GM18526 (cell line): ENCODE data around the gene PHF10.

ENCODE experiments used
- POLR2A ChIP-seq: IDR thresholded peaks from 3 replicates; pipeline ENCODE4 v1.6.1; 2011; ENCODE audit not compliant: insufficient read length; ENCODE audit errors: extremely low read depth

Gene PHF10

GRCh38 chr6:169701954-169702839 is 22.1 kb downstream of the PHF10 start, which contains the start of the genes C6orf120 and WDR27:
Gene C6orf120, plus strand, starts transcription at chr6:169702126. Its CDS starts 334 bp downstream, at chr6:169702460.
Gene WDR27, minus strand, starts transcription at chr6:169702029. Its CDS starts 13,024 bp downstream, at chr6:169689005.
- peak; percentile 81 for TF ChIP-seq POLR2A

- TF ChIP-seq POLR2A: no peak
Observed at GRCh38 chr6:169701311-169701953, 22.9 kb downstream of the PHF10 start.

GRCh38 chr6:169700296-169700695 is 24.0 kb downstream of the PHF10 start:
- no peak for TF ChIP-seq POLR2A

DNA sequence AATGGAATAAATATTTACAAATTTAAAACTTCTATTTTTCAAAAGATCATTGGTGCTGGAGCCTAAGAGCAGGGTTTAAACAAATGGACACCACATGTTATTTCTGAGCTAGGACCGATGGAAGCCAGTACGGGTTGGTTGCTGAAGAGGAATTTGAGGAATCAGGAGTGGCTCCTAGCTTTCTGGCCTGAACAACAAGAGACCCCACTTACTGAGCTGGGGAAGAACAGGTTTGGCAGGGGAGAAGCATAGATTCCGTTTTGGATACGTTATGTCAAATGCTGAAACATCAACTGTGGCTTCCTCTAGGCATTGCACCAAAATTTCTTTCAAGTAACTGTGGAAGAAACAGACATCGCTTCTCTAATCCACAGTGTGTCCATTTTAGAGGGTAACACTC is 29.2 kb downstream of the PHF10 start:
- no peak for TF ChIP-seq POLR2A

DNA sequence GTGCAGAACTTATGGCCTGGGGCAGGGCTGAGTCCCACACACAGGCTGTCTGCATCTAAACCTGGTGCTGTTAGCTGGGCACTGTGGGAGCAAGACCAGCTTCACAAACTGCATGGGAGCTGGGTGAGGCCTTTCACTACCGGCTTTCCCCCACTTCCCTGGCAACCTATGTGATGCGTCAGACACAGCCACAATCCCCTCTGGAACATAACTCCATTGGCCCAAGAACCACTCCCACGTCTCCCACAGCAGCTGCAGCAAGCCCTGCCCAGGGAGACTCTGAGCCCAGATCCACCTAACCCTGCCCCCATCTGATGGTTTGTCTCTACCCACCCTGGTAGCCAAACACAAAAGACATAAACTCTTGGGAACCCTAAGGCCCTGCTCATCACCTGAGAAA is 31.8 kb downstream of the PHF10 start:
- no peak for TF ChIP-seq POLR2A

DNA sequence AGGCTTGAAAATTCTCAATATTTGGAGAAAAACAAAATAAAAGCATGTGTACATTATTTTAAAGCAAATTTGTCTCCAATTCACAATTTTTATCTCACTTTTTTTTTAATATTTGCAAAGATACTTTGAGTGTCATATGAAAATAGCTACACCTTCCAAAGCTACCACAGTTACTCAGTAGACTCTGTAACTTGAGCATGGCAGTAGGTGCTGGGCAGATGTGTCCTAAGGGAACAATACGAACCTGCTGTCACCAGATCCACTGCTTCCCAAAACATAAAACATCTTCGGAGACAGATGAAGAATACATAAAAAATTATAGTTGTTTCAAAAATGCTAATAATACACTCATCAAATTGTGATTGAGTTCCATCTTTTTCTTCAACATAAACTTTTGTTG is 33.0 kb downstream of the PHF10 start:
- no peak for TF ChIP-seq POLR2A

DNA sequence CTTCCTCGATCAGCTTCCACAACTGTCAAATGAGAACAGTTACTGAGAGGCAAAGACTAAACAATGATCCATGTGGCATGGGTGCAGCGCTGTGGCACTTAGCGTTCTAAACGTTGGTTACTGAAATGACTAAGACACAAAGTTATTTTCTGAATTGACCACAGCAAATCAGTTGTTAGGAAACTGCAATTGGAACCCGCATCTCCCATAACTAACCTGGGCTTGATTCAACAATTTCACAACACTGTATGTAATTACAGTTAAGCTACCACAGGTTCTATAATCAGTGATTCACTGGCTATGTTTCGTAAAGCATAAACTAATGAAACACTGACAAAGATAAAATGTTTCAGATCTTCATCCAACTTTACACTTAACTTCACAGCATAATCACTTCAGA is 35.0 kb downstream of the PHF10 start:
- TF ChIP-seq POLR2A: no peak

DNA sequence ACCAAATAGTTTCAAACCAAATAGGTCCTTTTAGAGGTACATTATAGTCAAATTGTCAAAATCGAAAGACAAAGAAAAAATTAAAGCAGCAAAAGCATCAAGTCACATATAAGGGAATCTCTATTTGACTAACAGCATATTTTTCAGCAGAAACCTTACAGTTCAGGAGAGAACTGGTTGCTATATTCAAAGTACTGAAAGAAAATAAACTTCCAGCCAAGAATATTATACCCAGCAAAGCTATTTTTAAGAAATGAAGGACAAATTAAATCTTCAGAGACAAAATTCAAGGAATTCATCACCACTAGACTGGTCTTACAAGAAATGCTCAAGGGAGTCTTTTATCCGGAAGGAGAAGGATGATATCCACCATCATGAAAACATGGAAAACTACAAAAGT is 38.4 kb downstream of the PHF10 start:
- TF ChIP-seq POLR2A: no peak

- TF ChIP-seq POLR2A: no peak
Observed at GRCh38 chr6:169684056-169684455, 40.2 kb downstream of the PHF10 start.

DNA sequence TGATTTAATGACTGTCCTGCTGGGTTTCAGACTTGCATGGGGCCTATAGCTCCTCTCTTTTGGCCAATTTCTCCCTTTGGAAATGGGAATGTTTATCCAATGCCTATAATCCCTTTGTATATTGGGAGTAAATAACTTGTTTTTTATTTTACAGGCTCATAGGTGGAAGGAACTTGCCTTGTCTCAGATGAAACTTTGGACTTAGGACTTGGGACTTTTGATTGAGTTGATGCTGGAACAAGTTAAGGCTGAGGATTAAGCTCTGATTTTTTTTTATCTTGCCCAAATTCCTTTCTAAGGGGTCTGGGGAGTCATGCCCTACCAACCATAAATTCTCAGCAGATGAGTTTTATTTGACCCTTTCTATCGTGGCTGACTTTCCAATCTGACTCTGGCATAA is 46.0 kb downstream of the PHF10 start:
- no peak for TF ChIP-seq POLR2A

DNA sequence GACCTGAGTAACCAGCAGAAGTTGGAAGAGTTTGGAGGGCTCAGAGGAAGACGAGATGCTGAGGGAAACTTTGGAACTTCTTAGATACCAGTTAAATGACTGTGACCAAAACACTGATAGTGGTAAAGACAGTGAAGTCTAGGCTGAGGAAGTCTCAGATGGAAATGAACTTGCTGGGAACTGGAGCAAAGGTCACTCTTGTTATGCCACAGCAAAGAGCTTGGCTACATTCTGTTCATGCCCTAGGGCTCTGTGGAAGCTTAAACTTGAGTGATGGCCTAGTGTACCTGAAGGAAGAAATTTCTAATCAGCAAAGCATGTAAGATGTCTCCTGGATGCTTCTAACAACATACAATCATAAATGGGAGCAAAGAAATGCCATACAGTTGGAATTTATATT is 47.2 kb downstream of the PHF10 start:
- TF ChIP-seq POLR2A: no peak

- TF ChIP-seq POLR2A: no peak
Observed at GRCh38 chr6:169675011-169675410, 49.3 kb downstream of the PHF10 start.

- no peak for TF ChIP-seq POLR2A
Observed at GRCh38 chr6:169671563-169671962, 52.7 kb downstream of the PHF10 start.

DNA sequence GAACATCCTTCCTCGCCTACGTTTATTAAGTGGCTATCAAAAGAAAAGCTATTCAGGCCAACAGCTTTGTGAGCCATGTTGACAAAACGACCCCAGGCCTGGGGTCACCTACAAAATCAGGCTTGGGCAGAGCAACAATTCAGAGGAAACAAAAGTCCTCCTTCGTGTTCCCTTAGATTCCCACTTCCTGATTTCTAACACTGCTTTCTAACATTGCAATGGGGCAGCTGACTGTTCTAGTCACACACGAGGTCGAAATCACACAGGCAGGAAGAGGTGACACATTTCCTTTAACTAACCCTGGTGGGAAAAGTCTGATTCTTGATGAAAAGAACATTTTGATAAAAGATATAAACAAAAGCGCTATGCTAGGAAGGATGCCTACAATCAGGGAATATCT is 54.4 kb downstream of the PHF10 start:
- TF ChIP-seq POLR2A: no peak

DNA sequence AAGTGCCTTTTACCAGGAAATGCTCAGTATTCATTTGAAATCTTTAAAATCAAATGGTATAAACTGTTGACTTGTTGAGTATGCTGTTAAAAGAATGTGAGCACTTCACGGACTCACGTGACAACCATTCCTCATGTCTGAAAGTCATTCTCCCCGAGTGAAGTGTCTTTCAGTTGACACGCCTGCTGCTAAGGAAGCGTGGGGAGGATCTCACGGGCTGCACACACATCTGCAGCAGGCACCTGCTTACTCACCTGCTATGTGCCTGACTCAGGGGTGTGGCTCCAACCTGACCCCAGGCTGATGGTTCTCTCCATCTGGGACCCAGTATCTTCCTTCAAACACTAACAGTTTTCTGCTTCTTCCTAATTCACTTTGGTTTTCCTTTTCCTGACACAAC is 55.2 kb downstream of the PHF10 start:
- no peak for TF ChIP-seq POLR2A

GRCh38 chr6:169668203-169668847 is 56.0 kb downstream of the PHF10 start:
- TF ChIP-seq POLR2A: no peak

GRCh38 chr6:169667716-169668115 is 56.6 kb downstream of the PHF10 start:
- no peak for TF ChIP-seq POLR2A

- TF ChIP-seq POLR2A: no peak
Observed at GRCh38 chr6:169666441-169666840, 57.9 kb downstream of the PHF10 start.
